Measurements from ENCODE around the gene TRIM28. TPM values are rescaled to one million over a fixed set of nuclear protein-coding genes. Genes with fewer than 3 reads are reported as not detected.

Gene TRIM28
- total and polyA plus RNA-seq, 2 donors (not counting 3 experiments of a cell fraction or from before 2014, with no cell fraction given), result 429 to 521 TPM

- no TSS peak for BruUV-seq (replicated peaks)
- Histone ChIP-seq H3K27ac (ENCODE audit: insufficient read depth, low read depth, low read length) (no peak overlapping the region), H3K27me3 (ENCODE audit: control insufficient read depth in 2 of 2, insufficient read depth in 2 of 2, low read length in 2 of 2) (peaks cover 11 to 22% of the 10 kb centered on the region in 2 experiments), H4K20me1 (replicated peaks; ENCODE audit: control insufficient read depth, extremely low read depth, insufficient read depth, low read length) (no peaks in the 10 kb centered on the region), H3K36me3 (ENCODE audit: control insufficient read depth in 2 of 2, extremely low read depth in 1 of 2, insufficient read depth in 2 of 2, low read length in 2 of 2) (peaks cover 5 to 10% of the 10 kb centered on the region in 2 experiments), H3K4me1 (ENCODE audit: control insufficient read depth, extremely low read depth, insufficient read depth, low read length) (peaks cover 34% of the 10 kb centered on the region), H2AFZ (ENCODE audit: low read depth, low read length) (no peak overlapping the region), H3K9me1 (replicated peaks; ENCODE audit: control insufficient read depth, extremely low read depth, insufficient read depth, low read length) (no peaks in the 10 kb centered on the region), H3K4me2 (ENCODE audit: insufficient read depth, low read length) (no peak overlapping the region), H3K9me3 (replicated peaks; ENCODE audit: control insufficient read depth, insufficient read depth, low read length) (no peaks in the 10 kb centered on the region), H3K9ac (replicated peaks; ENCODE audit: extremely low read depth, insufficient read depth, low read length) (no peak overlapping the region), H3K4me3 (replicated peaks in 1 of 3; ENCODE audit: insufficient read depth in 1 of 3, low read depth in 1 of 3, low read length in 3 of 3) (no peak overlapping the region), H3K79me2 (ENCODE audit: control insufficient read depth, insufficient read depth, low read length) (peaks cover 22% of the 10 kb centered on the region)
- no peak for FAIRE-seq
- dilution Hi-C loops (cut with MboI; ENCODE audit: extremely low pct_ligation_motif_present, low sequenced_read_pairs) (no loop called here), intact Hi-C loops (cut with micrococcal nuclease) (no loop called here)
- ChIA-PET POLR2A (interaction anchor here (1.1 kb wide), 1 partner anchor 17 kb away, joined by 3 read pairs; the partner anchor contains the start of gene TRIM28), CTCF (interaction anchor here (1.5 to 2.2 kb wide), 2 partner anchors 41 to 47 kb away, joined by 7 to 13 read pairs; partner anchors contain the start of gene ZBTB45)
- no peak for DNase-seq (ENCODE audit: low read depth, low spot score)
- TF ChIP-seq MAX (IDR thresholded peaks at IDR 0.05; ENCODE audit: insufficient read depth, insufficient read length) (no peak), JUN (IDR thresholded peaks at IDR 0.05; ENCODE audit: borderline replicate concordance, insufficient read depth, insufficient read length, low read depth) (no peak), MYC (IDR thresholded peaks at IDR 0.05; ENCODE audit: low read depth, low read length) (no peak), POLR2A (IDR thresholded peaks at IDR 0.05; ENCODE audit: low read depth, low read length) (no peak), FOS (IDR thresholded peaks at IDR 0.05; ENCODE audit: borderline replicate concordance, insufficient read depth, low read length) (no peak), POLR2AphosphoS5 (IDR thresholded peaks at IDR 0.05; ENCODE audit: insufficient read depth, low read depth, low read length) (no peak), CTCF (IDR thresholded peaks at IDR 0.05; ENCODE audit: extremely low read depth in 1 of 2, insufficient read depth in 1 of 2, low read depth in 1 of 2, low read length in 2 of 2) (no peak), EZH2 (IDR thresholded peaks at IDR 0.05; ENCODE audit: borderline replicate concordance, low read depth, low read length, severe bottlenecking) (no peak), GATA2 (IDR thresholded peaks at IDR 0.05; ENCODE audit: insufficient read depth, insufficient read length, low read depth, low read length) (no peak)
Measured at GRCh38 chr19:58560921-58561320, 17.1 kb downstream of the TRIM28 start.
